ENCODE results near the gene TUB.

DNA sequence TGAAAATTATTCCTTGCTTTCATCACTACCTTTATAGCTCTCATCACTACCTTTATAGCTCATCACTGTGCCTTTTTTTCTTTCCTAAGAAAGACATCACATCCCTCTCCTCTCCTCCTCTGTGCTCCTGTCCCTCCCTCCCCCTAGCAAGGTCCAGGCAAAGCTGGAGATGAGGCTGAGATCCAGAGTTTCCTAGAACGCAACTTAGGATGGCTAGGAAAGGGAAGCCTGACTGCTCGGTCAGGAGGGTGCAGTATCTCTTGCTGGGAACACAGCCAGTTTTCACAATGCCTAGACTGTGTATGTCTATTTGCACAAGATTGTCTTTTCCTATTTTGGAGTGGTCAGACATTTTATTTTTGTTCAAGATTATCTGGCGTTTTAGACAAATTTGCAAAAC is 24.7 kb downstream of the TUB start:
- TF ChIP-seq SUZ12 (IDR thresholded peaks at IDR 0.05; ENCODE audit: low read depth, low read length), result no peak
- TF ChIP-seq ZNF678 (CRISPR knock-in tag; IDR thresholded peaks at IDR 0.05), result no peak
- TF ChIP-seq TBL1XR1 (IDR thresholded peaks at IDR 0.05; ENCODE audit: borderline replicate concordance, low read length, partially characterized antibody), result no peak
- no peak for TF ChIP-seq KDM1A (CRISPR knock-in tag; IDR thresholded peaks at IDR 0.05)
- no peak for TF ChIP-seq ZNF768 (CRISPR knock-in tag; IDR thresholded peaks at IDR 0.05)

Measured in HepG2 (cell line).